ENCODE data around the gene KCNJ8.
"Not testable (repeated sequence)": the region's sequence is repeated elsewhere in the genome, so short reads cannot be mapped to it uniquely, and the experiment has no call there.

KCNJ8 gene

GRCh38 chr12:21786041-21786531, 11.6 kb upstream of the KCNJ8 start:
- DNase-seq (ENCODE audit: low read depth): no peak

- DNase-seq (ENCODE audit: low read depth): not testable (repeated sequence)
Measured at GRCh38 chr12:21782723-21783122, 8.2 kb upstream of the KCNJ8 start.

GRCh38 chr12:21780786-21781185, 6.3 kb upstream of the KCNJ8 start:
- no peak for DNase-seq (ENCODE audit: low read depth)

- DNase-seq (ENCODE audit: low read depth): no peak
Measured at GRCh38 chr12:21776175-21776574, 1.7 kb upstream of the KCNJ8 start.

- no peak for DNase-seq (ENCODE audit: low read depth)
Measured at GRCh38 chr12:21775133-21775820, 771 bp upstream of the KCNJ8 start.

- DNase-seq (ENCODE audit: low read depth): no peak
Measured at GRCh38 chr12:21773806-21774205, 700 bp downstream of the KCNJ8 start.

- no peak for DNase-seq (ENCODE audit: low read depth)
Measured at GRCh38 chr12:21773263-21773741, 1.2 kb downstream of the KCNJ8 start.

GRCh38 chr12:21771311-21771710, 3.2 kb downstream of the KCNJ8 start:
- DNase-seq (ENCODE audit: low read depth): peak; percentile 40

GRCh38 chr12:21769307-21769706, 5.2 kb downstream of the KCNJ8 start:
- DNase-seq (ENCODE audit: low read depth): no peak

- DNase-seq (ENCODE audit: low read depth): no peak
Measured at GRCh38 chr12:21766403-21766802, 8.1 kb downstream of the KCNJ8 start.

- DNase-seq (ENCODE audit: low read depth): no peak
Measured at GRCh38 chr12:21764950-21765349, 9.6 kb downstream of the KCNJ8 start.

- DNase-seq (ENCODE audit: low read depth): no peak
Measured at GRCh38 chr12:21764065-21764464, 10.4 kb downstream of the KCNJ8 start.

GRCh38 chr12:21763531-21763930, 11.0 kb downstream of the KCNJ8 start:
- DNase-seq (ENCODE audit: low read depth): no peak

- no peak for DNase-seq (ENCODE audit: low read depth)
Measured at GRCh38 chr12:21759737-21760136, 14.8 kb downstream of the KCNJ8 start.

GRCh38 chr12:21757735-21758134, 16.8 kb downstream of the KCNJ8 start:
- no peak for DNase-seq (ENCODE audit: low read depth)

GRCh38 chr12:21756699-21757098, 17.8 kb downstream of the KCNJ8 start:
- DNase-seq (ENCODE audit: low read depth): no peak

GRCh38 chr12:21751517-21751916, 23.0 kb downstream of the KCNJ8 start:
- DNase-seq (ENCODE audit: low read depth): peak; percentile 10

GRCh38 chr12:21745258-21745657, 29.2 kb downstream of the KCNJ8 start:
- no peak for DNase-seq (ENCODE audit: low read depth)

- no peak for DNase-seq (ENCODE audit: low read depth)
Measured at GRCh38 chr12:21731144-21731543, 43.4 kb downstream of the KCNJ8 start.

- no peak for DNase-seq (ENCODE audit: low read depth)
Measured at GRCh38 chr12:21725731-21726130, 48.8 kb downstream of the KCNJ8 start.

- no peak for DNase-seq (ENCODE audit: low read depth)
Measured at GRCh38 chr12:21718944-21719650, 55.4 kb downstream of the KCNJ8 start.

GRCh38 chr12:21718403-21718802, 56.1 kb downstream of the KCNJ8 start:
- no peak for DNase-seq (ENCODE audit: low read depth)

- DNase-seq (ENCODE audit: low read depth): no peak
Measured at GRCh38 chr12:21717767-21718166, 56.7 kb downstream of the KCNJ8 start.
